Natural killer cell treated with Interleukin-12 subunit alpha and Interleukin-12 subunit beta and Interleukin-15 and Interleukin-18, amount 100 ng/mL, for 72 hours (primary cell): Measurements from ENCODE around the gene DENND11. TPM values are rescaled to one million over a fixed set of nuclear protein-coding genes. Genes with fewer than 3 reads are reported as not detected.
A peak's percentile ranks its signal among the peaks of the same experiment; 100 is the strongest.

Experiments used
- ATAC-seq, 2 donors: fragments of 150-1000 bp; cut with Tn5 transposase in 1 of 2; sonication (Bioruptor Pico), chemical (Tn5 transposase) in 1 of 2; 2 replicates each; pipeline ENCODE4 v1.10.0; 2021
- DNase-seq: peaks from one replicate; pipeline ENCODE4 v3.0.0; 2022; ENCODE audit warnings: low spot score
- H3K27ac Mint-ChIP-seq, 2 donors: 1 replicate in 1 of 2; 2 replicates in 1 of 2; pipeline ENCODE4 v1.8.0; 2022; ENCODE audit warnings: mixed read lengths in 2 of 2, mild to moderate bottlenecking in 1 of 2, moderate library complexity in 1 of 2
- H3K27me3 Mint-ChIP-seq, 2 donors: 1 replicate in 1 of 2; 2 replicates in 1 of 2; pipeline ENCODE4 v1.8.0; 2022; ENCODE audit warnings: mixed read lengths in 2 of 2
- H3K36me3 Mint-ChIP-seq: one replicate; pipeline ENCODE4 v1.8.0; 2022; ENCODE audit warnings: mixed read lengths
- H3K4me1 Mint-ChIP-seq, 2 donors: 1 replicate in 1 of 2; 2 replicates in 1 of 2; pipeline ENCODE4 v1.8.0; 2022; ENCODE audit warnings: low read depth in 2 of 2, mixed read lengths in 2 of 2, mild to moderate bottlenecking in 1 of 2
- H3K4me3 Mint-ChIP-seq: one replicate; pipeline ENCODE4 v1.8.0; 2022; ENCODE audit warnings: mixed read lengths
- H3K9me3 Mint-ChIP-seq: 2 replicates; pipeline ENCODE4 v1.8.0; 2022; ENCODE audit warnings: mixed read lengths
- total RNA-seq, 2 donors: library from RNA; stranded (reverse); gene quantifications; one replicate each; pipeline ENCODE4 v1.2.3, GENCODE V29; 2022

The DENND11 gene
- total RNA-seq, 2 donors from 2014 or later, result 24.7 to 40.0 TPM

- Mint-ChIP-seq H3K27me3 (no peaks in the 10 kb centered on the region), H3K27ac (peak overlapping the region; percentile 12 to 64), H3K4me1 (peaks cover 20 to 26% of the 10 kb centered on the region in 2 donors), H3K36me3 (no peaks in the 10 kb centered on the region), H3K9me3 (no peaks in the 10 kb centered on the region), H3K4me3 (no peak overlapping the region)
- no peak for DNase-seq
- ATAC-seq, result no peak
Observed at GRCh38 chr7:141665208-141666035, 36.5 kb downstream of the DENND11 start.

GRCh38 chr7:141664450-141664849 lies 37.5 kb downstream of the DENND11 start:
- Mint-ChIP-seq H3K27ac (peak overlapping the region; percentile 67 to 78), H3K36me3 (no peaks in the 10 kb centered on the region), H3K4me1 (peaks cover 26 to 27% of the 10 kb centered on the region in 2 donors), H3K9me3 (no peaks in the 10 kb centered on the region), H3K27me3 (no peaks in the 10 kb centered on the region), H3K4me3 (no peak overlapping the region)
- no peak for DNase-seq
- ATAC-seq, result no peak

- peak in 1 of 2 donors; percentile 31 for ATAC-seq
- peak overlapping the region; percentile 67 to 78 for H3K27ac Mint-ChIP-seq
- DNase-seq, result no peak
- no peaks in the 10 kb centered on the region for H3K9me3 Mint-ChIP-seq
- no peaks in the 10 kb centered on the region for H3K27me3 Mint-ChIP-seq
- H3K4me1 Mint-ChIP-seq, result peaks cover 21 to 23% of the 10 kb centered on the region in 2 donors
- no peak overlapping the region for H3K4me3 Mint-ChIP-seq
- no peaks in the 10 kb centered on the region for H3K36me3 Mint-ChIP-seq
Observed at GRCh38 chr7:141663081-141663849, 38.7 kb downstream of the DENND11 start.

- Mint-ChIP-seq H3K4me3 (no peak overlapping the region), H3K27ac (peak overlapping the region; percentile 64 to 75), H3K9me3 (no peaks in the 10 kb centered on the region), H3K36me3 (no peaks in the 10 kb centered on the region), H3K4me1 (peaks cover 13 to 14% of the 10 kb centered on the region in 2 donors), H3K27me3 (no peaks in the 10 kb centered on the region)
- ATAC-seq (no peak), DNase-seq (no peak)
Observed at GRCh38 chr7:141660259-141660658, 41.7 kb downstream of the DENND11 start.

GRCh38 chr7:141659501-141659900 lies 42.5 kb downstream of the DENND11 start:
- H3K4me3 Mint-ChIP-seq, result no peak overlapping the region

GRCh38 chr7:141654551-141654950 lies 47.4 kb downstream of the DENND11 start:
- Mint-ChIP-seq H3K9me3 (no peaks in the 10 kb centered on the region), H3K27ac (peak overlapping the region; percentile 60 to 83), H3K36me3 (peaks cover 17% of the 10 kb centered on the region), H3K27me3 (no peaks in the 10 kb centered on the region), H3K4me1 (peaks cover 10 to 17% of the 10 kb centered on the region in 2 donors), H3K4me3 (no peak overlapping the region)
- ATAC-seq, result peak; percentile 88 to 89
- no peak for DNase-seq

More at GRCh38 chr7:141659501-141659900, 42.5 kb downstream of the DENND11 start:
- Mint-ChIP-seq H3K27ac (peak overlapping the region; percentile 64 to 75), H3K9me3 (no peaks in the 10 kb centered on the region), H3K4me1 (peaks cover 18 to 19% of the 10 kb centered on the region in 2 donors), H3K27me3 (no peaks in the 10 kb centered on the region), H3K36me3 (peaks cover 7% of the 10 kb centered on the region)
- ATAC-seq (no peak), DNase-seq (no peak)

- Mint-ChIP-seq H3K4me3 (no peak overlapping the region), H3K4me1 (peaks cover 8 to 16% of the 10 kb centered on the region in 2 donors), H3K27me3 (no peaks in the 10 kb centered on the region), H3K27ac (no peak overlapping the region), H3K36me3 (peaks cover 18% of the 10 kb centered on the region), H3K9me3 (no peaks in the 10 kb centered on the region)
- ATAC-seq (no peak), DNase-seq (no peak)
Observed at GRCh38 chr7:141652691-141653090, 49.3 kb downstream of the DENND11 start.

Other genes with a start within 250 kb of the DENND11 start
- gene AGK, start 150.8 kb downstream of the DENND11 start, total RNA-seq, result 100 to 1,000 TPM in 1 of 2 donors, 10 to 100 TPM in 1; 86.9 to 140 TPM
- under 1 TPM in 1 of 2 donors, not detected in 1; 0.17 TPM for gene WEE2, start 6.2 kb upstream of the DENND11 start, total RNA-seq
- 100 to 1,000 TPM; 163 to 208 TPM for gene SSBP1, start 36.2 kb upstream of the DENND11 start, total RNA-seq
- gene TAS2R3, start 61.9 kb upstream of the DENND11 start, total RNA-seq, result 1 to 10 TPM in 1 of 2 donors, under 1 TPM in 1; 0.78 to 3.3 TPM
- gene TAS2R4, start 74.5 kb upstream of the DENND11 start, total RNA-seq, result 1 to 10 TPM in 1 of 2 donors, under 1 TPM in 1; 0.69 to 1.8 TPM
- gene TAS2R5, start 88.1 kb upstream of the DENND11 start, total RNA-seq, result 1 to 10 TPM in 1 of 2 donors, under 1 TPM in 1; 0.83 to 3.0 TPM
- not detected for gene PRSS37, start 139.3 kb upstream of the DENND11 start, total RNA-seq
- not detected for gene OR9A4, start 214.2 kb upstream of the DENND11 start, total RNA-seq
- not detected for gene CLEC5A, start 244.8 kb upstream of the DENND11 start, total RNA-seq